Gastrocnemius medialis (tissue), 4 donors: ENCODE measurements around the gene RDH13.

ENCODE experiments used
- CTCF ChIP-seq, 5 experiments: fragments of 450-650 bp in 3 of 5; fragments of 200-600 bp in 2 of 5; sonication (generic) in 2 of 5; IDR thresholded peaks in 4 of 5; conservative IDR thresholded peaks in 1 of 5; 1 replicate in 4 of 5; 2 replicates in 1 of 5; pipeline ENCODE4 v1.5.1; 2016 to 2019; ENCODE audit warnings: antibody characterized with exemption in 5 of 5, mild to moderate bottlenecking in 3 of 5, moderate library complexity in 3 of 5
- POLR2A ChIP-seq, 2 donors: fragments of 450-650 bp; IDR thresholded peaks; one replicate each; pipeline ENCODE4 v1.6.1; 2017; ENCODE audit warnings: antibody characterized with exemption in 2 of 2, mild to moderate bottlenecking in 2 of 2, moderate library complexity in 2 of 2

- TF ChIP-seq CTCF (IDR thresholded peaks at IDR 0.05 in 4 of 5, conservative IDR thresholded peaks at IDR 0.05 in 1 of 5) = no peak
- no peak for TF ChIP-seq POLR2A (IDR thresholded peaks at IDR 0.05)
Measured at GRCh38 chr19:55016017-55016416, 46.9 kb downstream of the RDH13 start.
